K562 (cell line): ENCODE measurements around the gene POLR2B. TPM values are rescaled to one million over a fixed set of nuclear protein-coding genes. Genes with fewer than 3 reads are reported as not detected.
A peak's percentile ranks its signal among the peaks of the same experiment; 100 is the strongest.

Experiments used
- BRD4 ChIP-seq: fragments of 200-600 bp; sonication (generic); IDR thresholded peaks from 2 replicates; pipeline ENCODE4 v1.6.1; 2017; ENCODE audit warnings: inconsistent platforms
- DPF2 ChIP-seq: fragments of 450-650 bp; IDR thresholded peaks from 2 replicates; pipeline ENCODE4 v1.6.1; 2016
- GTF2F1 ChIP-seq: IDR thresholded peaks from 2 replicates; pipeline ENCODE4 v1.6.1; 2011; ENCODE audit warnings: low read depth, low read length, improper control_type of control experiment
- HEY1 ChIP-seq: fragments of 250-450 bp; sonication (Bioruptor Pico); IDR thresholded peaks from 2 replicates; pipeline ENCODE4 v1.5.0; 2020; ENCODE audit warnings: mild to moderate bottlenecking, moderate library complexity, borderline replicate concordance
- JUNB ChIP-seq: fragments of 450-650 bp; formaldehyde crosslinking; conservative IDR thresholded peaks from 2 replicates; pipeline ENCODE4 v1.4.0; 2020; ENCODE audit warnings: mild to moderate bottlenecking
- KDM4B ChIP-seq, 2 experiments: fragments of 450-650 bp in 1 of 2; sonication (generic) in 1 of 2; IDR thresholded peaks; 2 replicates each; pipeline ENCODE4 v1.6.1; 2016 to 2017; ENCODE audit warnings: borderline replicate concordance in 2 of 2, antibody characterized with exemption in 1 of 2, low read depth in 1 of 2, mild to moderate bottlenecking in 1 of 2
- KDM5B ChIP-seq: fragments of 200-600 bp; sonication (generic); IDR thresholded peaks from 2 replicates; pipeline ENCODE4 v1.6.1; 2012; ENCODE audit warnings: low read depth, mild to moderate bottlenecking, moderate library complexity, low read length, control low read depth, inconsistent platforms; ENCODE audit not compliant: insufficient replicate concordance
- KLF1 ChIP-seq: fragments of 450-650 bp; IDR thresholded peaks from 2 replicates; pipeline ENCODE4 v1.6.1; 2016; ENCODE audit warnings: missing genetic modification characterization, missing compliant biosample characterization
- MAFK ChIP-seq: IDR thresholded peaks from 2 replicates; pipeline ENCODE4 v1.6.1; 2011; ENCODE audit warnings: low read length, improper control_type of control experiment
- MEIS2 ChIP-seq: fragments of 450-650 bp; IDR thresholded peaks from 2 replicates; pipeline ENCODE4 v1.6.1; 2014; ENCODE audit warnings: mild to moderate bottlenecking; ENCODE audit not compliant: partially characterized antibody
- NRF1 ChIP-seq, 2 experiments: fragments of 450-650 bp; IDR thresholded peaks in 1 of 2; conservative IDR thresholded peaks in 1 of 2; 2 replicates each; pipeline ENCODE4 v1.6.1; 2014; ENCODE audit warnings: mild to moderate bottlenecking in 2 of 2
- POLR2G ChIP-seq: fragments of 200-400 bp; formaldehyde crosslinking; IDR thresholded peaks from 2 replicates; pipeline ENCODE4 v1.6.1; 2017; ENCODE audit warnings: low read depth, mild to moderate bottlenecking, antibody characterized with exemption, low read length, moderate library complexity
- PYGO2 ChIP-seq: fragments of 450-650 bp; IDR thresholded peaks from 2 replicates; pipeline ENCODE4 v1.6.1; 2016; ENCODE audit warnings: mild to moderate bottlenecking, missing genetic modification characterization, moderate library complexity, missing compliant biosample characterization
- RBBP5 ChIP-seq: fragments of 200-600 bp; sonication (generic); IDR thresholded peaks from 2 replicates; pipeline ENCODE4 v1.6.1; 2012; ENCODE audit warnings: borderline replicate concordance, mild to moderate bottlenecking, low read length, control low read depth, inconsistent platforms; ENCODE audit not compliant: insufficient read depth, poor library complexity, severe bottlenecking
- SMAD1 ChIP-seq: fragments of 150-350 bp; IDR thresholded peaks from 2 replicates; pipeline ENCODE4 v1.6.1; 2014; ENCODE audit warnings: low read length, low read depth; ENCODE audit not compliant: partially characterized antibody
- SPI1 ChIP-seq: IDR thresholded peaks from 2 replicates; pipeline ENCODE4 v1.6.1; 2011; ENCODE audit warnings: low read depth, low read length, control low read depth, borderline replicate concordance
- TAF7 ChIP-seq: fragments of 450-650 bp; IDR thresholded peaks from 2 replicates; pipeline ENCODE4 v1.6.1; 2016; ENCODE audit warnings: missing genetic modification characterization, missing compliant biosample characterization
- TEAD4 ChIP-seq, 2 experiments: sonication (generic) in 1 of 2; formaldehyde crosslinking in 1 of 2; IDR thresholded peaks; 2 replicates each; pipeline versions ENCODE4 v1.6.1 to v1.8.0; 2012 to 2022; ENCODE audit warnings: borderline replicate concordance in 1 of 2, inconsistent platforms in 1 of 2, low read length in 1 of 2, mild to moderate bottlenecking in 1 of 2, missing genetic modification reagents in 1 of 2
- ZBTB1 ChIP-seq: sonication (generic); formaldehyde crosslinking; IDR thresholded peaks from 2 replicates; pipeline ENCODE4 v1.8.1; 2023; ENCODE audit warnings: missing genetic modification reagents, low read depth, mild to moderate bottlenecking, borderline replicate concordance
- ZBTB43 ChIP-seq: sonication (generic); formaldehyde crosslinking; IDR thresholded peaks from 2 replicates; pipeline ENCODE4 v1.8.0; 2023; ENCODE audit warnings: mild to moderate bottlenecking, missing genetic modification reagents
- ZFP36 ChIP-seq: fragments of 150-350 bp; IDR thresholded peaks from 2 replicates; pipeline ENCODE4 v1.6.1; 2018; ENCODE audit warnings: low read length, low read depth; ENCODE audit not compliant: partially characterized antibody
- polyA plus RNA-seq, 8 experiments: library from polyadenylated mRNA; depleted of rRNA in 4 of 8; stranded (reverse) in 5 of 8; unstranded in 3 of 8; fragments of >200 nt; fragmentation: Nextera tagmentation in 2 of 8; fragmentation: Illumina TruSeq in 1 of 8; extraction: Ambion mirVana in 2 of 8; extraction: Trizol in 1 of 8; gene quantifications; 2 replicates each; pipeline versions ENCODE4 v1.2.1 to v1.2.3, GENCODE V29; 2011 to 2014; ENCODE audit warnings: inconsistent platforms in 1 of 8, missing spikeins in 1 of 8
- total RNA-seq, 7 experiments: library from RNA; depleted of rRNA in 6 of 7; stranded (reverse); fragments of >200 nt in 6 of 7; fragmentation: Illumina TruSeq in 2 of 7; extraction: Trizol in 2 of 7; gene quantifications; 2 replicates each; pipeline versions ENCODE4 v1.2.1 to v1.2.3, GENCODE V29; 2011 to 2021; ENCODE audit warnings: low replicate concordance in 1 of 7
- TF ChIP-seq, protein P1 (sequence below): sonication (generic); formaldehyde crosslinking; IDR thresholded peaks from 2 replicates; pipeline ENCODE4 v1.8.0; 2022; ENCODE audit warnings: mild to moderate bottlenecking, missing genetic modification reagents

Gene POLR2B
- total and polyA plus RNA-seq, 9 of the 15 experiments (the other 6 are each of a cell fraction or from before 2014, with no cell fraction given), result 60.9 to 208 (median 142) TPM

GRCh38 chr4:56977321-56978012 lies 1.2 kb upstream of the POLR2B start, which contains the start of gene NOA1 (continued):
- peak; percentile 68 for TF ChIP-seq MEIS2
- TF ChIP-seq ZFP36, result no peak
- TF ChIP-seq HEY1, result no peak
- 0 out of 2 replicates have a peak, but pooled peaks have one; percentile 44 for TF ChIP-seq SPI1
- peak; percentile 48; the same call in 1 of the 2 replicates for TF ChIP-seq GTF2F1
- TF ChIP-seq TEAD4 (IDR thresholded peaks at IDR 0.05; ENCODE audit: low read length), result 0 out of 2 replicates have a peak, but pooled peaks have one; percentile 20
- no peak for TF ChIP-seq TEAD4 (CRISPR knock-in tag; IDR thresholded peaks at IDR 0.05; ENCODE audit: borderline replicate concordance)
- TF ChIP-seq SMAD1, result peak; percentile 85
- TF ChIP-seq RBBP5, result peak; percentile 67
- TF ChIP-seq KDM5B, result peak; percentile 79
- TF ChIP-seq BRD4, result no peak; the same call in 1 of the 2 replicates
- TF ChIP-seq, protein P1, sequence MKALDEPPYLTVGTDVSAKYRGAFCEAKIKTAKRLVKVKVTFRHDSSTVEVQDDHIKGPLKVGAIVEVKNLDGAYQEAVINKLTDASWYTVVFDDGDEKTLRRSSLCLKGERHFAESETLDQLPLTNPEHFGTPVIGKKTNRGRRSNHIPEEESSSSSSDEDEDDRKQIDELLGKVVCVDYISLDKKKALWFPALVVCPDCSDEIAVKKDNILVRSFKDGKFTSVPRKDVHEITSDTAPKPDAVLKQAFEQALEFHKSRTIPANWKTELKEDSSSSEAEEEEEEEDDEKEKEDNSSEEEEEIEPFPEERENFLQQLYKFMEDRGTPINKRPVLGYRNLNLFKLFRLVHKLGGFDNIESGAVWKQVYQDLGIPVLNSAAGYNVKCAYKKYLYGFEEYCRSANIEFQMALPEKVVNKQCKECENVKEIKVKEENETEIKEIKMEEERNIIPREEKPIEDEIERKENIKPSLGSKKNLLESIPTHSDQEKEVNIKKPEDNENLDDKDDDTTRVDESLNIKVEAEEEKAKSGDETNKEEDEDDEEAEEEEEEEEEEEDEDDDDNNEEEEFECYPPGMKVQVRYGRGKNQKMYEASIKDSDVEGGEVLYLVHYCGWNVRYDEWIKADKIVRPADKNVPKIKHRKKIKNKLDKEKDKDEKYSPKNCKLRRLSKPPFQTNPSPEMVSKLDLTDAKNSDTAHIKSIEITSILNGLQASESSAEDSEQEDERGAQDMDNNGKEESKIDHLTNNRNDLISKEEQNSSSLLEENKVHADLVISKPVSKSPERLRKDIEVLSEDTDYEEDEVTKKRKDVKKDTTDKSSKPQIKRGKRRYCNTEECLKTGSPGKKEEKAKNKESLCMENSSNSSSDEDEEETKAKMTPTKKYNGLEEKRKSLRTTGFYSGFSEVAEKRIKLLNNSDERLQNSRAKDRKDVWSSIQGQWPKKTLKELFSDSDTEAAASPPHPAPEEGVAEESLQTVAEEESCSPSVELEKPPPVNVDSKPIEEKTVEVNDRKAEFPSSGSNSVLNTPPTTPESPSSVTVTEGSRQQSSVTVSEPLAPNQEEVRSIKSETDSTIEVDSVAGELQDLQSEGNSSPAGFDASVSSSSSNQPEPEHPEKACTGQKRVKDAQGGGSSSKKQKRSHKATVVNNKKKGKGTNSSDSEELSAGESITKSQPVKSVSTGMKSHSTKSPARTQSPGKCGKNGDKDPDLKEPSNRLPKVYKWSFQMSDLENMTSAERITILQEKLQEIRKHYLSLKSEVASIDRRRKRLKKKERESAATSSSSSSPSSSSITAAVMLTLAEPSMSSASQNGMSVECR (CRISPR knock-in tag), result peak; percentile 68; the same call in 1 of the 2 replicates
- TF ChIP-seq NRF1 (conservative IDR thresholded peaks at IDR 0.05 in 1 of 2, IDR thresholded peaks at IDR 0.05 in 1 of 2), result peak; percentile 93 to 94
- no peak for TF ChIP-seq ZBTB1
- no peak for TF ChIP-seq KLF1 (tag)
- TF ChIP-seq TAF7 (tag), result peak; percentile 74
- 0 out of 2 replicates have a peak, but pooled peaks have one; percentile 4 for TF ChIP-seq MAFK
- TF ChIP-seq KDM4B (IDR thresholded peaks at IDR 0.05; ENCODE audit: borderline replicate concordance in 2 of 2, low read depth in 1 of 2), result no peak
- no peak for TF ChIP-seq ZBTB43 (CRISPR knock-in tag)
- no peak for TF ChIP-seq JUNB (CRISPR knock-in tag)
- no peak for TF ChIP-seq PYGO2 (tag)
- peak; percentile 90 for TF ChIP-seq POLR2G
- TF ChIP-seq DPF2, result no peak
